HG03457 (cell line): Measurements from ENCODE around the gene EYS.
"Not testable (repeated sequence)": the region's sequence is repeated elsewhere in the genome, so short reads cannot be mapped to it uniquely, and the experiment has no call there.

Experiments
- ATAC-seq: cut with Tn5 transposase; IDR thresholded peaks from one replicate; pipeline ENCODE4 v1.9.1; 2021; ENCODE audit warnings: moderate number of reproducible peaks; ENCODE audit not compliant: unreplicated experiment

Gene EYS

DNA sequence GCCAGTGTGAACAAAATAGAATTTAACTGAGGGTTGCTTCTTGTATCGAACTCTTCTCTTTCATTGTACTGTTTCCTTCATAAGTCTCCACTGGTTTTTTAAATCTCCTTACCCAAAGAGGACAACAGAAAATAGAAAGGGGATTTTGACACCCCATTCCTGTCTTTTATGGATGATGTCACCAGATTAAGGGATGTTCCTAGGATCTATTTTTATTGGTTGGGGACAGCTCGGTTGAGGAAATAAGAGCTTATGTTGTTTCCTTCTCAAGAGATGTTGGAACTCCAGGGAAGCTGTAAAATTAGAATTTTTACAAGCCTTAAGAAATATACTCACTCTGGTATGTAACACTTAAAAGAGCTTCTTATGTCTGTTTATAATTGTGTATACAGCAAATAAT is 1900.0 kb downstream of the EYS start:
- ATAC-seq = no peak

GRCh38 chr6:63806573-63806913 is 1900.5 kb downstream of the EYS start:
- ATAC-seq = no peak

DNA sequence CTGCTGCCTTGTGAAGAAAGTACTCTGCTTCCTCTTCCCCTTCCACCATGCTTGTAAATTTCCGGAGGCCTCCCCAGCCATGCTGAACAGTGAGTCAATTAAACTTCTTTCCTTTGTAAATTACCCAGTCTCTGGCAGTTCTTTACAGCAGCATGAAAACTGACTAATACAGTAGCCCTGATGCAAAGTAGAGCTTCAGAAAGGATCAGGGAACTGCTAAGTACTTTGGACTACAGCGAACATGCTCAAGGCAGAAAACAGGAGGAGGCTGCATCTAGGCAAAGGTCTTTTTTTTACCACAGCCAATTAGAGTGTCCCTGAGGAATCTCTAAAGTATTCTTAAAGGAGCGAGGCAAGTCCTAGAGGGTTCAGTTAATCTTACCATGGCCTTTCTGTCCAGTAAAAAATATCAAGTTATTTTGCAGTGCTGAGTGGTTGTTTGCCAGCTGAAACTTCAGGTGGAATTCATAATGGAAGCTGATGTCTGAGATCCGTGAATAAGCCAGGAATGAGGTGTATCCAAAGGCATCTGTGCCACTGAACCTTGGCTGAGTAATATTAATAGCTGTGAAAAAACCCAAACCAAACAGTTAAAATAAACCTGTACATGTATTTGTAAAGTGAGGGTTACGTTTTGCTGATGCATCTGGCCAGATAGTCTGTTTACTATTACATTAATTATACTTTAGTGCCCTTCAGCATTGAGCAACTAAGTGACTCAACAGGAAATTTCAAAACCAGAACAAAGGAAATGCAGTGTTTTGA is 1901.0 kb downstream of the EYS start:
- no peak for ATAC-seq

DNA sequence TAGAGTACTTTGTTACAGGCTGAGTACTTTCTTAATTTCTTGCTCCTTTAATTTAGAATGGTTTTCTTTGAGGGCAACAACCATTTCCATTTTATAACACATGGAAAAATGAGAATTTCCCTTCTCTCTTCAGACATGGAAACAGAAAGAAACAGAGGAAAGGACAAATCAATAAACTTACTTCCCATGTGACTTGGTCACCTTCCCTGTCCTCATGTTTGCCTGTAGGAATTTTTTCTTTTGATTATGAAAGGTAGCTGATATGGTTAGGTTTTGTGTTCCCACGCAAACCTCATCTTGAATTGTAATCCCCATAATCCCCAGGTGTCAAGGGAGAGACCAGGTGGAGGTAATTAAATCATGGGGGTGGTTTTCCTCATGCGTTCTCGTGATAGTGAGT is 1901.7 kb downstream of the EYS start:
- no peak for ATAC-seq

- no peak for ATAC-seq
Measured at GRCh38 chr6:63804381-63804956, 1902.6 kb downstream of the EYS start.

GRCh38 chr6:63803371-63803770 is 1903.7 kb downstream of the EYS start:
- ATAC-seq = no peak

DNA sequence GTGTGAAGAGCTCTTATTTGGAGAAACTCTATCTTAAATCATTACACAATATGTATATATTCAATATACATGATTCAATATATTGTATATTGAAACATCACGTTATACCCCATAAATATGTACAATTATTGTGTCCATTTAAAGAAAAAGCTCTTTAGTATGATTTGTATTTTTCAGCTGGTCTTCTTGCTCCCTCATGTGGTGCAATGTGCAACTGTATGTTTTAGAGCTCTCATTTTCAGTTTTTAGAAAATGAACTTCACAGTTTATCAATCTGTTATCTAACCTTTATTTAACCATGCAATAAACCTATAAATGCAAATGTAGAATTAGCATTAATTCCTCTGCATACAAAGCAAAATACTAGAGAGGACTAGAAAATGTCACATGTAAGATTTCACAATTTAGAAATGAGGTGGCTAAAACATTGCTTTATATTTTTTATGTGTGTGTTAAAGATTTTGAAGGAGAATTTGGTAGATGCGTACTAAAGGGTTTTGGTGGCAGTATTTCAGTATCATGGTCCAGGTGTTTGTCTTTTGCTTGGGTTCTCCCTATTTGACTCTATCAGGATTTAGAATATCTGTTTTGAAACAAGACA is 1904.3 kb downstream of the EYS start:
- ATAC-seq = no peak

DNA sequence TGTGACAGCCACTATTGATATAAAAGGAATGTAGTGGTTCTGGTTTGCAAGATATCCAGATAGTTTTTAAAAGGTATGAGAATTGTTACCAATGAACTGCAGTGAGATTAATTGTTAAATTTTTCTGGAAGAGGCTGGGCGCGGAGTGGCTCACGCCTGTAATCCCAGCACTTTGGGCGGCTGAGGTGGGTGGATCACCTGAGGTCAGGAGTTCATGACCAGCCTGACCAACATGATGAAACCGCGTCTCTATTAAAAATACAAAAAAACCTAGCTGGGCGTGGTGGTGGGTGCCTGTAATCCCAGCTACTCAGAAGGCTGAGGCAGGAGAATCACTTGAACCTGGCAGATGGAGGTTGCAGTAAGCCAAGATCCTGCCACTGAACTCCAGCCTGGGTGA is 1906.6 kb downstream of the EYS start:
- ATAC-seq = not testable (repeated sequence)

- no peak for ATAC-seq
Measured at GRCh38 chr6:63799813-63800212, 1907.2 kb downstream of the EYS start.

DNA sequence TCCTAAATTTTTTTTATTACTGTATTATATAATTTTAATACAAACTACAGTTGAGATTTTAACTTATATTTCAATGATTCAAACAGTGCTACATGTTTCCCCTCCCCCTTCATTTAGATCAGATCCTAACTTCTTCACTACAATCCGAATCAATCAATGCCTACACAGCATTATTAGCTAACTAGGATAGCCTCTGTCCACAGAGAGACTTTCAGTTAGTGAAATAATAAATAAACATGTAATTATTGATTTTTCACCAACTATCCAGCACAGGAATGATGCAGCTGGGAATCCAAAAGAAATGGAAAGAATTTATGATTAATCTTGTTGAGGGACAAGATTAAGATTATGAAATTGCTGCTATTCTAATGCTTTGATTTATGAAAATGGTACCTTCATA is 1907.7 kb downstream of the EYS start:
- ATAC-seq = no peak

GRCh38 chr6:63798378-63798777 is 1908.6 kb downstream of the EYS start:
- no peak for ATAC-seq

GRCh38 chr6:63797721-63798120 is 1909.3 kb downstream of the EYS start:
- ATAC-seq = no peak

DNA sequence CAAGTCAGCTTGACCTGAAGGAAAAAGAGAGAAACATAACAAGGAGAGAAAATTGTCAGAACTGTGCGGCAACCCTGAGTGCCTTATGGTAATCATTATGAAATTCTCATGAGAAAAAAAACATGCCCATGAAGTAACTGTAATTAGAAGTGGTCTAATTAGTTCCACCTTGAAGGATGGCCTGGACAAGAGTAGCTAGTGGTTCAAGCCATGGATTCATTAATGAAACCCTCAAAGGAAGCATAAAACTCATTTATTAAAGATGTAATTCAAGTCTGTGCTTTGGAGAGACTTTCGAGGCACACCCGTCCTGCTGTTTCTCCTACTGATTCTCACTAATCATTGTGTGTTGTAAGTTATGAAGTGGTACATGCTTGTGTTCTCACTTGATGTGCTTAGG is 1911.2 kb downstream of the EYS start:
- ATAC-seq = no peak

- no peak for ATAC-seq
Measured at GRCh38 chr6:63795006-63795405, 1912.0 kb downstream of the EYS start.

GRCh38 chr6:63793465-63794137 is 1913.4 kb downstream of the EYS start:
- no peak for ATAC-seq

GRCh38 chr6:63792736-63793464 is 1914.1 kb downstream of the EYS start:
- no peak for ATAC-seq

DNA sequence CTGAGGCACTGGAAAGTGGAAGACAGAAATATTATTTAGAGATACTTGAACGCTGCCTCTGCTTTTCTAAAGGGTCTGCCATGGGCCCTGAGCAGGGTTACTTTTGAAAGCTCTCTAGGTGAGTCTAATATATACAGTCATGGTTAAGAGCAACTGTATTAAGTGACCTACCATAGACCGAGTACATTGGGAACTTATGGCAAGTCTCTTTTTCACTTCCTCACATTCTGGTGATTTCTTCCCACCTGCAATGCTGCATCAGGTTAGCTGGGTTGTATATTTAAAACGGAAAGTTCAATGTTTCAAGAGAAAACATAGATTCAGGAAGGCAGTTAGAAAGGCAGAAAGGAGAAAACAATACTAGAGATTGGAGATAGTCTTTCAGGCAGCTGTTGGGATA is 1916.7 kb downstream of the EYS start:
- ATAC-seq = no peak

DNA sequence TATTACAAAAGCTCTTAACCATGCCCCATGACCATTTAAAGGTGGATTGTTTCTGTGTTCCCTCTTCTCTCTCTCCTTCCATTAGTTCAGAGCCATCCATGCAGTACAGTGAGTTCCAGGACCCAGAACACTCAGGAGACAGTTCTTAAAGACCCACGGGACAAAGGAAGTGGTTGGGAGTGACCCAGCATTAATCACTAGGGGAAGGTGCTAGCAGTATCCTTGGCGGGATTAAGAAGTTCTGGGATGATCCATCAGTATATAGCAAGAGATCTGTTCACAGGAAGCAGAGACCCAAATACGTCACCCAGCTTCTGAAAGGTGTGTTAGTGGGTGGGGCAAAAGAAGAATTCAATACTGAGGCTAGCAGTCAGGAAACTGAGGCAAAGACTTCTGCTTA is 1917.3 kb downstream of the EYS start:
- ATAC-seq = no peak

DNA sequence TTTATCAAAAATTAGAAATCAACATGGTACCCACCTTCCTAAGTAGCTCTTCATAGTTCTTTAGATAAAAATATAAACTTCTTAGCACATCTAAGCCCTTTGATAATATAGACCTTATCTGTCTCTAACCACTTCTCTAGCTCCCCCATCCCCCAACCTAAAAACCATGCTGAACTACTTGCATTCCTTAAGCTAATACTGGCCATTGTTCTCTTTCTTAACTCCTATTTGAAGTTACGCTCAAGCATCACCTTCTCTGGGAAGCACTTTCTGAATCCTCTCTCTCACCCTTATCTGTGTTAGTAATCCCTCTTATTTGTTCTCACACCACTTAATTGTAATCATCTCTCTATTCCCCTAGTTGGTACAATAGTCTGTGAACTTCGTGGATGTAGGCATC is 1918.5 kb downstream of the EYS start:
- no peak for ATAC-seq

DNA sequence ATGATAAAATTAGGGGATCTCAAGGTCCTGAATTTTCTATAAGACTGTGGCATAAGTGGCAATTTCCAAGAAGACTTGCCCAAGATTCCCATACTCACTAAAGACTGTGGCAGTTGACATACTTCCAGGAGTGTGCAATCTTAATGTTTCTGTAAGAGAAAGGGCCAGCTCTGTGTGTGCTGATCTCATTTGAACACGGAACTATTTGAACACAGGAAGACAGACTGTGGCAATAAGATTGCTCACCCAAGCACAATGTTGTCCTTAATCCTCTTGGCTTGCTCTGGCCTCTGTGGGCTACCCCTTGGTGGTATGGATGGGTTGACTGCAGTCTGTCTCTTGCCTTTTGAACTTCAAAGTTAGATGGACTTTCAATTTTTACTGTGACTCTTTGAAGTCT is 1920.0 kb downstream of the EYS start:
- ATAC-seq = no peak

- ATAC-seq = no peak
Measured at GRCh38 chr6:63785006-63785405, 1922.0 kb downstream of the EYS start.
